ENCODE measurements around the gene NSUN2.

Gene NSUN2

GRCh38 chr5:6602441-6602840 is 30.4 kb downstream of the NSUN2 start:
- no peak for DNase-seq

GRCh38 chr5:6601816-6602215 is 31.0 kb downstream of the NSUN2 start:
- DNase-seq, result no peak

- no peak for DNase-seq
These were observed 31.6 kb downstream of the NSUN2 start for GRCh38 chr5:6601271-6601670.

- DNase-seq, result no peak
These were observed 33.1 kb downstream of the NSUN2 start for GRCh38 chr5:6599739-6600138.

- no peak for DNase-seq
These were observed 34.4 kb downstream of the NSUN2 start for GRCh38 chr5:6598351-6598900.

GRCh38 chr5:6597557-6597956 is 35.3 kb downstream of the NSUN2 start:
- no peak for DNase-seq

GRCh38 chr5:6596388-6596787 is 36.5 kb downstream of the NSUN2 start:
- DNase-seq, result no peak

- no peak for DNase-seq
These were observed 37.4 kb downstream of the NSUN2 start for GRCh38 chr5:6595405-6595804.

GRCh38 chr5:6594066-6594465 is 38.8 kb downstream of the NSUN2 start:
- DNase-seq, result no peak

GRCh38 chr5:6593148-6594016 is 39.5 kb downstream of the NSUN2 start:
- DNase-seq, result no peak

- DNase-seq, result no peak
These were observed 40.2 kb downstream of the NSUN2 start for GRCh38 chr5:6592601-6593000.

GRCh38 chr5:6591671-6592288 is 41.1 kb downstream of the NSUN2 start:
- no peak for DNase-seq

GRCh38 chr5:6590581-6590980 is 42.3 kb downstream of the NSUN2 start:
- no peak for DNase-seq

GRCh38 chr5:6587171-6587570 is 45.7 kb downstream of the NSUN2 start:
- DNase-seq, result no peak

GRCh38 chr5:6586647-6587042 is 46.2 kb downstream of the NSUN2 start:
- no peak for DNase-seq

GRCh38 chr5:6585939-6586646 is 46.8 kb downstream of the NSUN2 start:
- no peak for DNase-seq

GRCh38 chr5:6585168-6585567 is 47.7 kb downstream of the NSUN2 start:
- no peak for DNase-seq

- DNase-seq, result no peak
These were observed 48.1 kb downstream of the NSUN2 start for GRCh38 chr5:6584727-6585126.

GRCh38 chr5:6584101-6584645 is 48.7 kb downstream of the NSUN2 start:
- no peak for DNase-seq

GRCh38 chr5:6583049-6583880 is 49.6 kb downstream of the NSUN2 start:
- DNase-seq, result peak; percentile 18

GRCh38 chr5:6582507-6583048 is 50.3 kb downstream of the NSUN2 start:
- DNase-seq, result no peak

All from fibroblast of skin of back (primary cell).